ENCODE measurements around the gene BICRA. TPM values are rescaled to one million over a fixed set of nuclear protein-coding genes. Genes with fewer than 3 reads are reported as not detected.
A peak's percentile ranks its signal among the peaks of the same experiment; 100 is the strongest.

The BICRA gene
- total and polyA plus RNA-seq, 9 of the 15 experiments (the other 6 are each of a cell fraction or from before 2014, with no cell fraction given) = 0.01 to 8.8 (median 1.2) TPM

GRCh38 chr19:47707135-47707925, 98.4 kb downstream of the BICRA start (continued):
- no peak for TF ChIP-seq MNT (conservative IDR thresholded peaks at IDR 0.05)
- TF ChIP-seq ILF3 (IDR thresholded peaks at IDR 0.05; ENCODE audit: borderline replicate concordance) = no peak
- TF ChIP-seq ZFP36 (IDR thresholded peaks at IDR 0.05; ENCODE audit: low read depth, low read length, partially characterized antibody) = peak; percentile 28
- no peak for TF ChIP-seq GABPA (tag; conservative IDR thresholded peaks at IDR 0.05; ENCODE audit: low read depth)
- TF ChIP-seq TAF9B (IDR thresholded peaks at IDR 0.05; ENCODE audit: partially characterized antibody) = no peak
- no peak for TF ChIP-seq HOXB6 (CRISPR knock-in tag; IDR thresholded peaks at IDR 0.05; ENCODE audit: borderline replicate concordance)
- no peak for TF ChIP-seq ZBED1 (IDR thresholded peaks at IDR 0.05)
- TF ChIP-seq KDM1A (IDR thresholded peaks at IDR 0.05) = peak; percentile 81 to 87
- peak; percentile 98 for TF ChIP-seq BCOR (IDR thresholded peaks at IDR 0.05)
- TF ChIP-seq ZNF785 (CRISPR knock-in tag; IDR thresholded peaks at IDR 0.05) = no peak
- TF ChIP-seq ZNF707 (CRISPR knock-in tag; conservative IDR thresholded peaks at IDR 0.05) = no peak
- TF ChIP-seq ZNF551 (CRISPR knock-in tag; IDR thresholded peaks at IDR 0.05) = no peak
- TF ChIP-seq ZC3H11A (IDR thresholded peaks at IDR 0.05; ENCODE audit: low read depth, low read length) = no peak
- no peak for TF ChIP-seq POLR3G (IDR thresholded peaks at IDR 0.05; ENCODE audit: extremely low read depth, insufficient read length, insufficient replicate concordance)
- TF ChIP-seq NR3C1 (CRISPR knock-in tag; IDR thresholded peaks at IDR 0.05) = no peak
- no peak for TF ChIP-seq USF1 (CRISPR knock-in tag; IDR thresholded peaks at IDR 0.05)
- no peak for TF ChIP-seq TEAD4 (IDR thresholded peaks at IDR 0.05; ENCODE audit: low read length)
- no peak for TF ChIP-seq TEAD4 (CRISPR knock-in tag; IDR thresholded peaks at IDR 0.05; ENCODE audit: borderline replicate concordance)
- peak in 1 of 2 experiments; percentile 20; a peak in 1 of 4 replicates for TF ChIP-seq HDAC1 (IDR thresholded peaks at IDR 0.05)
- no peak for TF ChIP-seq RBBP5 (IDR thresholded peaks at IDR 0.05; ENCODE audit: borderline replicate concordance, insufficient read depth, low read length, poor library complexity, severe bottlenecking)
- peak; percentile 72; the same call in 1 of the 2 replicates for TF ChIP-seq CC2D1A (IDR thresholded peaks at IDR 0.05)
- TF ChIP-seq RBM39 (optimal IDR thresholded peaks at IDR 0.05; ENCODE audit: low read depth, low read length) = no peak
- TF ChIP-seq ARHGAP35 (IDR thresholded peaks at IDR 0.05; ENCODE audit: partially characterized antibody) = no peak
- TF ChIP-seq NCOA4 (IDR thresholded peaks at IDR 0.05; ENCODE audit: partially characterized antibody) = no peak
- TF ChIP-seq SOX6 (IDR thresholded peaks at IDR 0.05) = no peak
- no peak for TF ChIP-seq U2AF2 (optimal IDR thresholded peaks at IDR 0.05; ENCODE audit: low read depth, low read length)
- no peak for TF ChIP-seq HDAC6 (IDR thresholded peaks at IDR 0.05; ENCODE audit: low read depth, low read length)
- no peak for TF ChIP-seq ZFX (CRISPR knock-in tag; IDR thresholded peaks at IDR 0.05)
- no peak for TF ChIP-seq ZFP30 (CRISPR knock-in tag; IDR thresholded peaks at IDR 0.05; ENCODE audit: borderline replicate concordance)
- no peak for TF ChIP-seq DMBX1 (CRISPR knock-in tag; IDR thresholded peaks at IDR 0.05; ENCODE audit: borderline replicate concordance)

All from K562 (cell line).